ENCODE data around the gene RBM28.

DNA sequence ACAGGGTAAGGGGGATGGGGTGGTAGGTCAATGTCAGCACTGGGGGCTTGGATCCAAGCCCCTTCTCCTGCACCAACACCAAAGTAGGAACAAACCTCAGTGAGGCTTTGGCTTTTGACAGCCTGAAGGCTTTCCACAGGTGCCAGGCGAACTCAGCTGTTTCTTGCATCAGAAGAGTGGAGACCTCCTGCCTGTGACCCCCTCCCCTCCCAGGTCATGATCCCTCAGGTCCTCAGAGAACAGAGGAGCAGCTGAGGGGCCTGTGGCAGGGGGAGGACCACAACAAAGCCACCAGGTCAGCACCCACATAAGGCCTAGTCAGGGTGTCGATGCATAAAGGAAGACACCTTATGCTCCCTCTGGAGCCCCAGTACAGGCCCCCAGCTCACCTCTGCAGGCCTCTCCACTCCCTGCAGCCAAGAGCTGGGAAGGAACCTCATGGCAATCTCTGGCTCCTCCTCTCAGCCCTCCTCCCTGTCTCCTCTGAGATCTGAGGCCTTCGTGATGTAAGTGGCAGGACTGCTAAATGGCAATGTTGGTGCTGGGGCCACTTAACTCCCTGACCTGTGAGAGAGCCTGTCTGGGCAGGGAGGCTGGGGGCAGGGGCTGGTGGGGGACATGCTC lies 36.9 kb upstream of the RBM28 start:
- TF ChIP-seq, protein P1, sequence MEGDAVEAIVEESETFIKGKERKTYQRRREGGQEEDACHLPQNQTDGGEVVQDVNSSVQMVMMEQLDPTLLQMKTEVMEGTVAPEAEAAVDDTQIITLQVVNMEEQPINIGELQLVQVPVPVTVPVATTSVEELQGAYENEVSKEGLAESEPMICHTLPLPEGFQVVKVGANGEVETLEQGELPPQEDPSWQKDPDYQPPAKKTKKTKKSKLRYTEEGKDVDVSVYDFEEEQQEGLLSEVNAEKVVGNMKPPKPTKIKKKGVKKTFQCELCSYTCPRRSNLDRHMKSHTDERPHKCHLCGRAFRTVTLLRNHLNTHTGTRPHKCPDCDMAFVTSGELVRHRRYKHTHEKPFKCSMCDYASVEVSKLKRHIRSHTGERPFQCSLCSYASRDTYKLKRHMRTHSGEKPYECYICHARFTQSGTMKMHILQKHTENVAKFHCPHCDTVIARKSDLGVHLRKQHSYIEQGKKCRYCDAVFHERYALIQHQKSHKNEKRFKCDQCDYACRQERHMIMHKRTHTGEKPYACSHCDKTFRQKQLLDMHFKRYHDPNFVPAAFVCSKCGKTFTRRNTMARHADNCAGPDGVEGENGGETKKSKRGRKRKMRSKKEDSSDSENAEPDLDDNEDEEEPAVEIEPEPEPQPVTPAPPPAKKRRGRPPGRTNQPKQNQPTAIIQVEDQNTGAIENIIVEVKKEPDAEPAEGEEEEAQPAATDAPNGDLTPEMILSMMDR (IDR thresholded peaks at IDR 0.05) = no peak
- TF ChIP-seq EP300 (IDR thresholded peaks at IDR 0.05; ENCODE audit: low read depth) (no peak), POLR2AphosphoS5 (IDR thresholded peaks at IDR 0.05) (no peak), POLR2A (IDR thresholded peaks at IDR 0.05) (no peak)

Measured in transverse colon (tissue), 4 donors.